ENCODE measurements around the gene ME3.

ME3 gene

DNA sequence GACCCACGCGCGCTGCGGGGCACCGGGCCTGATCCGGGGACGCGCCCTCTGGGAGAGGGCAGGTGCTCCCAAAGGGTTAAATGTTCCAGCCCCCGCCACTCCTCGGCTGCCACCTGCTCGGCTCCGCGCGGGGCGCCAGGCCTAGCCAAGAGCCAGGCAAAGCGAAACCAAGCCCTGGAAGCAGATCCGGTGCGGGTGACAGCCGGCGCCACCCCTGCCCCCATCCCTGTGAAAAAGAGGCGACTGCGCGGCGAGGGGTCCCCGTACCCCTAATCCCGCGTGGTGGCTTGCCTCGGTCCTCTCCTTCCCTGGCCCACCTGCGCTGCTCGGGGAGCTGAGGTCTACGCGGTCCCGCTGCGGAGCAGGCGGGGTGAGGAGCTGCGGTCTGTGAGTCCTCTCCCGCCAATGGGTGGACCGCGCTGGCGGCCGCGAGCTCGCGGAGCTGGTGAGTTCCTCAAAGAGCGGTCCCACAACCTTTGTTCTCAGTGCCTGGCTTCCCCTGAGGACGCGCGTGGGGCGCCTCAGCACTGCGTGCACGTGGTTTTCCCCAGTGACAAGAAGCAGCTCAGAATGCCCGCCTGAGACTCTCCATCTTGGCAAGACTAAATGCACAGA, at the start of gene ME3:
ME3 (minus strand) TSS at position 610 of the 615 bp plus-strand sequence.
- DNase-seq (ENCODE audit: low read depth in 2 of 2): no peak

DNA sequence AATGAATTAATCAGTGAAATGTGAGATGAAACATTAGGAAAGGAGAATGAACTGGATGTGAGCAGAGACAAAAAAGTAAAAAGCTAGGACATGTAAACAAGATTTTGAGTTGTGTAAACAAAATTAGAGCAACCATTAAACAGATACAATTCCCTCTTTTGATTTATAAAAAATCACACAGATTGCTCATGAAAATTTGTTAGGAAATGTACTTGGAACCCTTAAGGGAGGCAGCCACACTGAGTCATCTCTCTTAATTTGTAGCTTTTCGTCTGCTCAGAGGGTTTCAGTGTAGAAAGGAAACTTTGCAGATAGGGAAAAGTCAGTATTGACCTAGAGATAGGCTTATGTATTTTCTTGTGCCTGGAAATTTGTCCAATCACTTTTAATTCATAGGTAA, 49.6 kb upstream of the ME3 start:
- no peak for DNase-seq (ENCODE audit: low read depth in 2 of 2)

DNA sequence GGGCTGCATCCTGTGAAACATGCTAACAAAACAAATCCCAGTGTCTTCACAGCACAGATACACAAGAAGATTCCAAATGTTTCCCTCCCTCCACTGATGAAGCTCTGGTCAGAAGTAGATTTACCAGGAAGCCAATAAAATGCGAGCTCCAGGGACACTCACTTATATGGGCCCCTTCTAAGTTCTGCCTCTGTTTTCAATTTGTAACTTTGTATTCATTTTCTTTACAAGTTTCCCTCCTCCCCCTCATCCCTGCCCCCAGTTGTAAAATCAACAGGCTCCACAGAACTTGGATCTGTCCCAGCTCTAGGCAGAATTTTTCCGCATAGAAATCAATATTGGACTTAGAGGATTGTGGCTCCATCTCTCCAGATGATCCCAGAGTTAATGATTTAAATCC, 48.1 kb upstream of the ME3 start:
- DNase-seq (ENCODE audit: low read depth in 2 of 2): no peak

DNA sequence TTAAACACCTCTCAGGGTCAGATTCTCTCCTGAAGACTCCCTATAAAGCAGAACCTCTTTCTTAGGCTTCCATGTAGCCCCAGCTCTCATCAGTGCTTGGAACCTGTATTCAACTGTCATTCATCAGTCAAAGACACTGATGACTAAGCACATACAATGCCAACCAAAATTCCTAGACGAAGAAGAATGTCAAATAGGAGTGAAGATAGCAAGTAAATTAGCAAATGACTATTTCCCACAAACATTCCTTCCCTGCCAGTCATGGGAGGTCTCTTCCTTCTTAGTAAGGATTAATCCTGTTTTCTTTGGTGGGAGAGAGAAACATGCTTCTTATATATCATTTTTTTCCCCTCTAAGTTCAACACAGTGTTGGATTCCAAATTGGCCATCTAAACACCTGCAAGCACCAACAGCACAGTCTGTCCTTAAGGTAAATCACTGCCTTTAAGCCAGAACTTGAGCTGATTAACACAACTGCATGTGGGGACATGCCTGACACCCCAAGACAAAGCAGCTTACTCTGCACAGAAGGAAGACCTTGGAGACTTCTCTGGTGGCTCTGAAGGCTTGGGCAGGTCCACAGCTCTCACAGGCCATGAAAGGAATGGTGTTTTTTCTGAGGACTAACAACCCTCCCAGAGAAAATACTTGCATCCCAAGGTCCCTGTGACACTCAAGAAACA, 47.5 kb upstream of the ME3 start:
- no peak for DNase-seq (ENCODE audit: low read depth in 2 of 2)

DNA sequence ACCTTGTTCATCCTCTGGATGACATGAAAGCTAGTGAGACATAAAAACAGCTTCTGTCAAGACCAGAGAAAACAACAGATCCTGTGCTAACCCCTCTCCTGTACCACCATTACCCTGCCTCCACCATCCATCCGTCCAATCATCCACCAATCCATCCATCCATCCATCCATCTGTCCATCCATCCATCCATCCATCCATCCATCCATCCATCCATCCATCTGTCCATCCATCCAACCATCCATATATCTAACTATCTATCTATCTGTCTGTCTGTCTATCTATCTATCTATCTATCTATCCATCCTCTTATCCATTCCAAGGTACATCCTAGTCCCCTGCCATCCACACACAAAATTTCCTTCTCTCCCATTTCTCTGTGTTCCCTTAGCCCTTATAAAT, 46.6 kb upstream of the ME3 start:
- DNase-seq (ENCODE audit: low read depth in 2 of 2): no peak

DNA sequence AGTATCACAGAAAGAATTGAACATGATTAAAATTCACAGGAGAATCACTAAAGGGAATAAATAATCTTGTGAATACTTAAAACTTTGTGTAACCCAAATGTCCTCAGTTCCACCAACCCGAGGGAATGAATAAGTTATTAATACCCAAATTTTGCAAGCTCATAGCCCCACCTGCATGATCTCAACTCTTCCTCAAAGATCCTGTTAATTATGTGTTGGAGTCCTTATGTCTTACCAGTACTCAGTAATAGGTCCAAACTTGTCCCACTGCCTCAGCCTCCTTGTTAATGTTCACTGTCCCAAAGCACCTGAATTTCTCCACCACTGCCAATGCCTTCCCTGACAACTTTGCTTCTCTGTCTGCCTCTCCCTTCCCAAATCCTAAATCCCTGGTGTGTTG, 46.1 kb upstream of the ME3 start:
- no peak for DNase-seq (ENCODE audit: low read depth in 2 of 2)

DNA sequence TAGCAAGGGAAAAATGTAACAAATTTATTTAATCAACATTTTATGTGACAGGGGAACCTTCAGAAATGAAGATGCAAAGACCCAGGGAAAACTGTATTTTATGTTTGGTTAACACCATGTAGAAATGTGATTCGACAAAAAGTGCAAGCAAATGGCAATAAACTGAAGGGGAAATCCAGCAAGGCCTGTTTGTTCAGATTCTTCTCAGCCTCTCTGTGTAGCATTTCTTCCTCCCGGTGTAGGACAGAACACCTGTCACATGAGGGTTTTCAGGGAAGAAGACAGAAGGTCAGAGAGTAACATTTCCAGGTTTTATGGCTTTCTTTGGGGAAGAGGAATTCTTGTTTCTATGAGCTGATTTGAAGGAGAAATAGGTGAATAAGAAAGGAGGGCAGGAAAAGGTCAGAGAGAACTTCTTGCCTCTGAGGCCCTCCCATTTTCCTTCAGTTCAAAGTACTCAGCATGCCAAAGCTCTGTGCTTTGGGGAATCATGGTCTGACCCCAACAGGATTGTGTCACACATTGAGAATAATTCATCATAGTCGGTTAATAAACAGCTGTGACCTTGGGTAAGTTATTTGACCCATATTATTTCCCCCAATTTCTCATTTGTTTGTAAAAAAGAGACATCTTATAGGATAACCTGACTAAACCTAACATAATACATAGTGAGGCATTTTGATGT, 45.5 kb upstream of the ME3 start:
- DNase-seq (ENCODE audit: low read depth in 2 of 2): no peak

DNA sequence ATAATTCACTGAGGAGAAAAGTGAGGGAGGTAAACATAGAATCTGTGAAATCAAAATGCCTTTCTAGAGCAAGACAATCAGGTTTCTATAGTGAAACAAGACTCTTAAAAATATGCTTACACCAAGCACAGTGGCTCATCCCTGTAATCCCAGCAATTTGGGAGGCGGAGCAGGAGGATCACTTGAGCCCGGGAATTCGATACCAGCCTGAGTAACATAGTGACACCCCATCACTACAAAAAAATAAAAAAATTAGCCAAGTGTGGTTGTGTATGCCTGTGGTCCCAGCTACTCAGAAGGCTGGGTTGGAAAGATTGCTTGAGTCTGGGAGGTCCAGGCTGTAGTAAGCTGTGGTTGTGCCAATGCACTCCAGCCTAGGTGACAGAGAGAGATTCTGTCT, 43.2 kb upstream of the ME3 start:
- DNase-seq (ENCODE audit: low read depth in 2 of 2): no peak

DNA sequence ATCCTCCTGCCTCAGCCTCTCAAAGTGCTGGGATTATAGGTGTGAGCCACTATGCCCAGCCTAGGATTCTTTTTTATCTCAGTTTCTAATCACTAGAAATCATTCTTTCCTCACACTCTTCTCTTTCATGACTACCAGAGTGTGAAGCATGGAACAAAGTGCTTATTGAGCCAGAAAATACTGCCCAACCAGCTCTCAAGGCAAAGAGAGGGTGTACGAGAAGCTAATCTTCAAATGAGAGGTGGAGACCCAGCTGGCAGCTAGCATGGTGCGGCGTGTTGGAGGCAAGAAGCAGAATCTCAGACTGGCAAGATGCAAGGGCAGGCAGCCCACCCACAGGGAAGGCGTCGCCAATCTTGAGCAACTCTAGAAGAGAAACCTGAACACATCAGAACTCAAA, 41.1 kb upstream of the ME3 start:
- DNase-seq (ENCODE audit: low read depth in 2 of 2): no peak

DNA sequence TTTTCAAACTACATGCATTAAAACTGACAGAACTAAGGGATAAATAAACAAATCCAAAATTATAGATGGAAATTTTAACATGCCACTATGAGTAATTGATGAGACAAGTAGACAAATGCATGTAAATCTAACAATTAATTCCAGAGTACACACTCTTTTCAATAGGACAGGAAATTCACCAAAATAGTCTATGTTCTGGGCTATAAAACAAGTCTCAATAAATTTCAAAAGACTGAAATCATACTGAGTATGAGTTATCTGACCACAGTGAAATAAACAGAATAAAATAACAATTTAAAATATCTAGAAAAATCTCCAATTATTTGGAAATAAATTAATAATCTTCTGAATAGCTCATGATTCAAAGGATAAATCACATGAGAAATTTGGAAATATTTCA, 38.5 kb upstream of the ME3 start:
- DNase-seq (ENCODE audit: low read depth in 2 of 2): no peak

DNA sequence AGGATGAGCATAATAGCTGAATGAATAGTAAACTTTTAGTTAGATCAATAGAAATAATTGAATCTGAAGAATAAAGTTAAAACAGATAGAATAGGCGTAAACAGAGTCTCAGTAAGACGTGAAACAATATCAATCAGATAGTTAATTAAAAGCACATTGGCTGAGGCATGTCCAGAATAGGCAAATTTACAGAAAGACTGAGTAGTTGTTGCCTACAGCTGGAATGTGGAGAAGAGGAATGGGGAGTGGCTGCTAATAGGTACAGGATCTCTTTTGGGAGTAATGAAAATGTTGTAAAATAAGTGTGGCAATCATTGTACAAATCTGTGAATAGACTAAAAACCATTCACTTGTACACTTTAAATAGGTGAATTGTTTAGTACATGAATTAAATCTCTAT, 36.3 kb upstream of the ME3 start:
- no peak for DNase-seq (ENCODE audit: low read depth in 2 of 2)

DNA sequence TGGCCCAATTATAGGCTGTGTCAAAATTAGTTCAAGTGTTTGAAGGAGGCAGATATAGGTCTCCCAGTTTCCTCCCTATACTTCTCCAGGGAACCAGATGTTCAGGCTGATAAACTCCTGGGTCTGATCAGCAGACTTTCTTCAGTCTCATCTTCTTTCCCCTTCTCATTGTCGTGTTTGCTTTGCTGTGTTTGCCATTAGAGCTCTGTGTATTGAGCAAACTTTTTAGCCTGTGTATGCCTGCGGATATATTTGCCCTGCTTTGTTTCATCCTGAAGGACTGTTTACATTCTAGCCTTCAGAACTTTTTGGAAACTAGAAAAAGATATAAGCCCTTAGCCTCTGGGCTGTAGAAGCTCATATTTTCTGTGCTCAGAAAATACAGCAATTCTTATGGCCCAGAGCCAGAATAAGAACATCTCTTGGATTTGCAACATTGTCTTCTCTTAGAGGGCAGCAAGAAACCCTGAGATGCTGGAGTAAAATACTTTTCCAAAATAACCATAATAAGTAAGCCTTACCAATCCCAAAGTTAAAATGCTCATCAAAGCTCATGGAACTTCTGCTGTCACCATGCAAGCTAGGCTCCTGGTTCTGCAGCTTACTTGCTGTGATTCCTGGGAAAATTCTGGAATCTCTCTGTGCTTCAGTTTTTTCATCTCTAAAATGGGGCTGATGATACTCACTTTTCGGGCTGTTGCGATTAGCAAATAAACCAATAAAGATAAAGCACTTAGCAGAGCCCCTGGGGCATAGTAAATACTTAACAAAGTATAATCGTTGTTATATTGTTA, 34.1 kb upstream of the ME3 start:
- no peak for DNase-seq (ENCODE audit: low read depth in 2 of 2)

DNA sequence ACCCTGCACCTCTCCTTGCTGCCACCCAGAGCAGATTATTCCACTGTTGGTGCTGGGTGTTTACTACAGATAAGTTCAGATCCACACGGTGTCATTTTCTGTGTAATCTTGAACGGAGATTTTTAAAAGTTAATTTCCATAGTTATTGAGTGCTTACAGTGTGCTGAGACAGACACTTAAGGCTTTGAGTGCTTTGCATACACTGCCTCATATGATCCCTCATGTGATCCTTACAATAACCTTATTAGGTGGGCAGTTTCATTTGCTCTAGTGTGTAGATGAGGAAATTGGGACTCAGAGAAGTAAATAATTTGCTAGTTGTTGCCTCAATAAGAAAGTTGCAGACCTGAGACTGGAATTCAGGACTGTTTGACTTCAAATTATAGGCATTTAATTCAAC, 32.3 kb upstream of the ME3 start:
- no peak for DNase-seq (ENCODE audit: low read depth in 2 of 2)

DNA sequence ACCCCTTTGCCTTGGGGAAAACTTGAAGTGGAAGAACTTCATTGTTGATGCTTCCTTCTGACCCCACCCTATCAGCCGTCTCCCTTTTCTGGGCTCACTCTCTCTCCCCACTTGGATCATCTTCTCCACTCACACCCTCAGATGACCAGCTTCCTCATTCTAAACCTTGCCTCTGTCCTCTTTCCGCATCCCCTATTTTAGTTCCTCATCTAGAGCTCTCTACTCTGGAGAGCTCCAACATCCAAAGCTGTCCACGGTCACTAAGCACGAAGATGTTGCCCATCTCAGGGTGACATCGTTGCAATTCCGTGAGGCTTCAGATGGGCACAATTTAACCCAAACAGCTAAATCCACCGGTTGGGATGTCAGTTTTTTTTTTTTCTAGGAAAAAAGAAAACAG, 31.6 kb upstream of the ME3 start:
- no peak for DNase-seq (ENCODE audit: low read depth in 2 of 2)

DNA sequence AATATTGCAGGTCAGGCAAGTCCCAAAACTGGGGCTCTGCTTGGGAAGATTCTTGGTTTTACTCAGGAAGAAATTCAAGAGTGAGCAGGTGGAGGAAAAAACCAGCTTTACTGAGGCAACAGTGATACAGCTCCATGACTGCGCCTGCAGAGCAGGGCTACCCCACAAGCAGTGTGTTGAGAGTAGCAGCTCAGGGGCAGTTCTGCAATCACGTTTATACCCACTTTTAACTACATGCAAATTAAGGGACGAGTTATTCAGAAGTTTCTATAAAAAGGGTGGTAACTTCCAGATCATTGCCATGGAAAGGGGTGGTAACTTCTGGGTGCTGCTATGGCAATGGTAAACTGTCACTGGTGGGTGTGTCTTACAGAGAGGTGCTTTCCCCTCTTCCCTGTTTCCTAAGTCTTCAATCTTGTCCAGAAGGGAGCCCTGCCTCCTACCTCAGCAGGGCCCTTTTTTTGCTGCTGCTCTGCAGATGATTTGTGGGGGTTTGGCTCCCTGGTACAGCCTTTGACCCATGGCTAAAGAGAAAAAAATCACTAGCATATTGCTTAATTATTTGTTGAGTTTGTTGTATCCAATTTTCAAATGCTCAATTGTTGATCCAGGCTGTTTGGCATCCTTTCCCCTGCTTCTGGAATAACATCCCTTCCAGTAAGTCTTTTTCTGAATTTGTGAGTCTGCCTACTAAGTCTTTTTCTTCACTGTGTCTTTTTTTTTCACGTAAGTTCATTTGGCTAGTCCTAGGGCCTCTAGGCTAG, 30.0 kb upstream of the ME3 start:
- DNase-seq (ENCODE audit: low read depth in 2 of 2): no peak

DNA sequence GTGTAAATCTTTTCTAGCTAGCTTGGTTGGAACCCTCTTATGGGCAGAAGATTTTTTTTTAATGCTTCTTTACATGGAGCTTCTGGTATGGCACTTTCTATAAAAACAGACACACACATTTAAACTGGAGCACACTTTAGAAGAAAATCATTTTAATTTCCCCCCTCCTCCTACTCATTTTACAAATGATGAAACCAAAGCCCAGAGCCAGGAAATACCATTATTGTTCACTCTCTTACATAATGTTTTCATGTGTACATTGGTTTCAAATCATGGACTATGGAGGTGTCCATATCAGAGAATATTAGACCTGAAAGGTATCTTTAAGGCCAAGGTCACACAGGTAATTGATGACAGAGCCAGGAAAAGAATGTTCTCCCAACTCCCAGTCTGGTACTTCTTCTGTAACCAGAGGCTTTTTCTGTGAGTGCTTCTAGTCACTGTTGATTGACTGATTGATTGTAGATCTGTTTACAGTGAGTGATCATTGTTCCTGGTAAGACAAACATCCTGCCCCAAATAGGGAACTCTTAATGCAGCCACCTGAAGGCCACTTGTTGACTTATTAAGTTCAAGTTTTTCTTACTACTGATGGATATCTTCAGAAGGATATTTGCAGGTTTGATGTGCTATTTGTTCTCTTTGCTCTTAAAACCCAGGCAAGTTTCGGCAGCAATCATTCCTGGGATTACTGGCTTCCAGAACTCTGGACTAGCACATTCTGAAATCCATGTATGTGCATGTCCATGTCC, 26.8 kb upstream of the ME3 start:
- DNase-seq (ENCODE audit: low read depth in 2 of 2): no peak

DNA sequence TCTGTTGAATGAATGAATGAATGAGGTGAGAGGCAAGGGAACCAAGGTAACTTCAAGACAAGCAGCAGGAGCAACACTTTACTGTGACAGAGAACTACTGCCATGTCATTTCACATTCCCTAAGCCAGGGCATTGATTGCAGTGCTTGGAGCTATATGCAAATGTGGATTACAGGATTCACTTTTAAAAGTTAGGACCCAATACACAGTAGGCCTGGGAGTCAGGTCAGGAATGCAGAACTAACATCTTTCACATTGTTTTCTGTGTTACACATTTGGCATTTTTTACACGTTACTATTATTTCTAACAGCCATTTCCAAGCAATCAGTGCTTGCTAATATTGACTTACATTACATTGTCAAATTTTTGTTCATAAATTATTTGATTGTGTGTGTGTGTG, 26.2 kb upstream of the ME3 start:
- no peak for DNase-seq (ENCODE audit: low read depth in 2 of 2)

DNA sequence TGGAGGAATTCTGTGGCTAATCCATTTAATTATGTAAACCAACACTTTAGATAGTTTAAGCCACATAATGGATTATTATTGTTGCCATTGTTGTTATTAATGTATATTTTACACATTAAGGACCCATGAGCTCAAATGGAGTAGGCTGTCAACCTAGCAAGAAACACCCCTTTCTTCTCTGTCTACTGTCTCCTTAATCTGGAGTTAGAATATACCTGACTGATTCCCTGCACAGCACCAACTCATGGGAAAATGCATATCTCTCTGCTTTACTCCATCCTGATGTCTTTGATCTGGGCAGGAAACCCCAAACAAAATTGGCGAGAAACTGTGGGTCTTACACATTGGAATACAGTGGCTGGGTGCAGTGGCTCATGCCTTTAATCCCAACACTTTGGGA, 24.0 kb upstream of the ME3 start:
- DNase-seq (ENCODE audit: low read depth in 2 of 2): no peak

DNA sequence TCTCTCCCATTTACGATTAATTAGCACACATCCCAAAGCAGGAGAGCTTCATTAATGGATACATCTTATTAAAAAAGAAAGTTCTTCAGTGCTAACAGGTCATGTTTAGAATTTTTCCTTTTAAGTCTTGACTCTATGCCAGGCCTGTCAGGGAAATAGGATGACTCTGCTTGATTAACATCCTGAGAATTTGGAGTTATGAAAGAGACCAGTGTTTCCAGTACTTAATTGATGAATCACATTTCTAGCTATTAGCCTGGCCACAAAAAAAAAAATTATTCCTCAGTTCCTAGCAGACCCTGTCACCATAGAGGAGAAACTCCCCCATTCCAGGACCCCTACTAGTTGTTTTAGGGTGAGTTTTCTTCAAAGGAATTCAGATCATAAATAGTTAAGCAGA, 23.6 kb upstream of the ME3 start:
- no peak for DNase-seq (ENCODE audit: low read depth in 2 of 2)

DNA sequence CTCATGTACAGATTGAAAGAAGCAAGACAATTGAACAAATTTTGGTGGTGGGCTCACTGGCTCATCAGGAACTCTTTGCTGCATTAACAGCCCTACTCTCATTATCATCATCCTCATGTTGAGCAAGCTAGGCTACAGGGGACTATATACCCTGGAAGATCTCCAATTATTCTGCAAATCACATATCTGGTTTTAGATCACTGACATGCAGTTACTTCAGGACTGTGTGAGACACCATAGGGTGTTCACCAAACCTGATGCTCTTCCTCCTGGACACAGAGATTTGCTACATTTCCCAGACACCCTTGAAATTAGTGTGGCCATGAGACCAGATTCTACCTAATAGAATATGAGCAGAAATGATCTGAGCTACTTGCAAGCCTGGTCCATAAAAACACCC, 23.0 kb upstream of the ME3 start:
- no peak for DNase-seq (ENCODE audit: low read depth in 2 of 2)

DNA sequence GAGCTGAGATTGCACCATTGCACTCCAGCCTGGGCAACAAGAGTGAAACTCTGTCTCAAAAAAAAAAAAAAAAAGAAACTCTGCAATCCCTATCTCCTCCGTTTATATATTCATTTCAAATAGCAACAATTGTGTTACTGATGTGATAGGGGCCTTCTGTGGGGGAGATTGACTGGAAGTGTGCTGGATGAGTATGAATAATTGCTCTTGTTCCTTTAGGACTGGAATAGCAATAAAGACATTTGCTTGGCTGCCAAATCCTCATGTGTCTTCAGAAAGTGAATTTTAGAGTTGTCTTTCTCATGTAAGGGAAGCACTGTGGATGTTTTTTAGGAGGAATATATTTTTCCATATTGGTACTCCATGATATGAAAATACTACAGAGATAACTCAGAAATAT, 21.1 kb upstream of the ME3 start:
- no peak for DNase-seq (ENCODE audit: low read depth in 2 of 2)
